ENCODE data around the gene SYPL2. TPM values are rescaled to one million over a fixed set of nuclear protein-coding genes. Genes with fewer than 3 reads are reported as not detected.

Gene SYPL2
- total RNA-seq = 0.23 and 1.4 TPM in 2 replicates

GRCh38 chr1:109466452-109467300, at the start of gene SYPL2:
Gene SYPL2 (plus strand): TSS chr1:109466546. CDS start chr1:109466844, 298 bp downstream.

GRCh38 chr1:109426281-109427170, 39.8 kb upstream of the SYPL2 start, which contains the start of gene PSMA5:
Gene PSMA5 (minus strand): TSS chr1:109426448. CDS start chr1:109426330, 118 bp downstream.

GRCh38 chr1:109483672-109484518, 17.5 kb downstream of the SYPL2 start, which contains the start of gene ATXN7L2:
Gene ATXN7L2 (plus strand): TSS chr1:109483905. CDS start chr1:109483954, 49 bp downstream.

GRCh38 chr1:109493805-109494539, 27.6 kb downstream of the SYPL2 start, which contains the start of gene CYB561D1:
Gene CYB561D1 (plus strand): TSS chr1:109494094. CDS start chr1:109494140, 46 bp downstream.

GRCh38 chr1:109509176-109510134, 43.1 kb downstream of the SYPL2 start, which contains the start of gene AMIGO1:
Gene AMIGO1 (minus strand): TSS chr1:109509727. CDS start chr1:109508912, 815 bp downstream.

Other genes starting within 250 kb of the SYPL2 start
- gene CELSR2, start 217.0 kb upstream of the SYPL2 start, total RNA-seq = 0.43 and 1.2 TPM in 2 replicates
- gene PSRC1, start 183.4 kb upstream of the SYPL2 start, total RNA-seq = 5.3 and 9.9 TPM in 2 replicates
- gene MYBPHL, start 159.5 kb upstream of the SYPL2 start, total RNA-seq = not detected in 2 replicates
- 4.9 and 5.6 TPM in 2 replicates for gene SORT1, start 68.6 kb upstream of the SYPL2 start, total RNA-seq
- 28.9 and 32.3 TPM in 2 replicates for gene PSMA5, start 40.1 kb upstream of the SYPL2 start, total RNA-seq
- gene ATXN7L2, start 17.4 kb downstream of the SYPL2 start, total RNA-seq = 5.8 and 6.2 TPM in 2 replicates
- gene CYB561D1, start 27.5 kb downstream of the SYPL2 start, total RNA-seq = 6.0 and 7.4 TPM in 2 replicates
- gene AMIGO1, start 43.2 kb downstream of the SYPL2 start, total RNA-seq = 0.12 and 1.4 TPM in 2 replicates
- not detected in 2 replicates for gene GPR61, start 73.3 kb downstream of the SYPL2 start, total RNA-seq
- 7.5 TPM in 2 replicates for gene GNAI3, start 82.1 kb downstream of the SYPL2 start, total RNA-seq
- 0.17 TPM in 1 of 2 replicates, not detected in the other for gene GNAT2, start 153.1 kb downstream of the SYPL2 start, total RNA-seq
- 47.5 and 50.8 TPM in 2 replicates for gene AMPD2, start 153.3 kb downstream of the SYPL2 start, total RNA-seq
- 4.3 and 17.6 TPM in 2 replicates for gene GSTM4, start 189.6 kb downstream of the SYPL2 start, total RNA-seq
- 55.4 and 78.2 TPM in 2 replicates for gene GSTM2, start 201.5 kb downstream of the SYPL2 start, total RNA-seq
- 75.3 TPM in 1 of 2 replicates, not detected in the other for gene GSTM1, start 221.3 kb downstream of the SYPL2 start, total RNA-seq
- gene GSTM5, start 245.7 kb downstream of the SYPL2 start, total RNA-seq = 3.7 TPM in 1 of 2 replicates, not detected in the other